Heart left ventricle (tissue), 13 donors: ENCODE results near the gene PTCHD1.

ENCODE experiments used
- POLR2A ChIP-seq, 2 donors: fragments of 450-650 bp; IDR thresholded peaks; one replicate each; pipeline ENCODE4 v1.6.1; 2017; ENCODE audit warnings: antibody characterized with exemption in 2 of 2, mild to moderate bottlenecking in 2 of 2, moderate library complexity in 2 of 2
- TF ChIP-seq, protein P1 (sequence below), 12 donors: fragments of 200-600 bp; sonication (generic) in 4 of 12; IDR thresholded peaks; one replicate each; pipeline versions ENCODE4 v1.5.0 to v1.8.0; 2018 to 2022; ENCODE audit warnings: antibody characterized with exemption in 12 of 12, mild to moderate bottlenecking in 5 of 12
- donor health status: ischemic (EF 13 %, LVEDD 7.1; RV severe dilation, severe dysfunction).
- donor health status: DM: no; HTN: yes; CAD: no.
- donor health status: DM: no; HTN: no; CAD: no.
- donor health status: ischemic (EF 25% LVEDD 6.9; RV normal size, moderate dysfunction).
- donor health status: ischemic (EF 25% LVEDD 5.7; RV mildly dilated, moderate dysfunction).
- donor health status: ischemic (EF 35%, LVEDD 5.7; RV mildly dilated, moderate dysfunction).
- donor health status: nonischemic (EF 11% LVEDD 7.7; RV severe dilation, severe dysfunction).
- donor health status: DM: yes; HTN: yes; CAD: no.
- donor health status: PGD.
- donor health status: ischemic (EF 29% LVEDD 5.4; RV normal size, mild dysfunction).
- donor health status: nonischemic (EF 23%, LVEDD 6.1; RV moderate dilation, normal function).

DNA sequence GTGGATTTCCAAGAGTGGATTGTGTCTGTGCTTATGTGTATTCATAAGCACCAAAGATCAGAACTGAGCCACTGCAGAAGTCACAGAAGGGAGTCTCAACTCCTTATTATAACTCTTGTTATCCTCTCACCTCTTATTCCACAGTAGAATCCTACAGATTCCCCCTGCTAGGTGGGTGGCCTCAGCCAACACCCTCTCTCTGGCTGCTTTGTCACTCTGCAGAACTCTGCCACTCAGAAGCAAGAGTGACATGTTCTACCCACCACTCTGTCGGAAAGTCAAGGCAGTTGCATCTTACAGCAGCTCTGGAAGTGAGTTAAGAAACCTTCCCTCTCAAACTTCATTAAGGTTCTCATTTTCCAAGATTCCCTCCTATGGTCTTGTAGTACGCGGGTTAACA is 41.9 kb downstream of the PTCHD1 start:
- TF ChIP-seq, protein P1, sequence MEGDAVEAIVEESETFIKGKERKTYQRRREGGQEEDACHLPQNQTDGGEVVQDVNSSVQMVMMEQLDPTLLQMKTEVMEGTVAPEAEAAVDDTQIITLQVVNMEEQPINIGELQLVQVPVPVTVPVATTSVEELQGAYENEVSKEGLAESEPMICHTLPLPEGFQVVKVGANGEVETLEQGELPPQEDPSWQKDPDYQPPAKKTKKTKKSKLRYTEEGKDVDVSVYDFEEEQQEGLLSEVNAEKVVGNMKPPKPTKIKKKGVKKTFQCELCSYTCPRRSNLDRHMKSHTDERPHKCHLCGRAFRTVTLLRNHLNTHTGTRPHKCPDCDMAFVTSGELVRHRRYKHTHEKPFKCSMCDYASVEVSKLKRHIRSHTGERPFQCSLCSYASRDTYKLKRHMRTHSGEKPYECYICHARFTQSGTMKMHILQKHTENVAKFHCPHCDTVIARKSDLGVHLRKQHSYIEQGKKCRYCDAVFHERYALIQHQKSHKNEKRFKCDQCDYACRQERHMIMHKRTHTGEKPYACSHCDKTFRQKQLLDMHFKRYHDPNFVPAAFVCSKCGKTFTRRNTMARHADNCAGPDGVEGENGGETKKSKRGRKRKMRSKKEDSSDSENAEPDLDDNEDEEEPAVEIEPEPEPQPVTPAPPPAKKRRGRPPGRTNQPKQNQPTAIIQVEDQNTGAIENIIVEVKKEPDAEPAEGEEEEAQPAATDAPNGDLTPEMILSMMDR (IDR thresholded peaks at IDR 0.05), result no peak
- TF ChIP-seq POLR2A (IDR thresholded peaks at IDR 0.05), result no peak
